GM19035 (cell line): ENCODE measurements around the gene EYA4.

Experiments
- ATAC-seq: cut with Tn5 transposase; IDR thresholded peaks from one replicate; pipeline ENCODE4 v1.9.1; 2021; ENCODE audit not compliant: unreplicated experiment

The EYA4 gene

GRCh38 chr6:133288662-133289061 is 47.5 kb downstream of the EYA4 start:
- ATAC-seq: no peak

- ATAC-seq: no peak
Observed at GRCh38 chr6:133289733-133290306, 48.7 kb downstream of the EYA4 start.

GRCh38 chr6:133290930-133291329 is 49.8 kb downstream of the EYA4 start:
- no peak for ATAC-seq

GRCh38 chr6:133291671-133292070 is 50.5 kb downstream of the EYA4 start:
- ATAC-seq: no peak

GRCh38 chr6:133297657-133298056 is 56.5 kb downstream of the EYA4 start:
- no peak for ATAC-seq

GRCh38 chr6:133298335-133298734 is 57.2 kb downstream of the EYA4 start:
- ATAC-seq: no peak

- no peak for ATAC-seq
Observed at GRCh38 chr6:133298801-133299200, 57.6 kb downstream of the EYA4 start.

- no peak for ATAC-seq
Observed at GRCh38 chr6:133300896-133301295, 59.7 kb downstream of the EYA4 start.

- ATAC-seq: no peak
Observed at GRCh38 chr6:133301835-133302234, 60.7 kb downstream of the EYA4 start.

- no peak for ATAC-seq
Observed at GRCh38 chr6:133306931-133307330, 65.8 kb downstream of the EYA4 start.

GRCh38 chr6:133309579-133309978 is 68.4 kb downstream of the EYA4 start:
- ATAC-seq: no peak

- ATAC-seq: no peak
Observed at GRCh38 chr6:133312006-133312405, 70.8 kb downstream of the EYA4 start.

- ATAC-seq: no peak
Observed at GRCh38 chr6:133313068-133313467, 71.9 kb downstream of the EYA4 start.

- no peak for ATAC-seq
Observed at GRCh38 chr6:133314947-133315346, 73.8 kb downstream of the EYA4 start.

- no peak for ATAC-seq
Observed at GRCh38 chr6:133315811-133316210, 74.7 kb downstream of the EYA4 start.

GRCh38 chr6:133317704-133318103 is 76.5 kb downstream of the EYA4 start:
- no peak for ATAC-seq

GRCh38 chr6:133326584-133326983 is 85.4 kb downstream of the EYA4 start:
- ATAC-seq: no peak

- ATAC-seq: no peak
Observed at GRCh38 chr6:133333852-133334251, 92.7 kb downstream of the EYA4 start.

GRCh38 chr6:133337308-133337707 is 96.2 kb downstream of the EYA4 start:
- ATAC-seq: no peak

GRCh38 chr6:133339543-133340384 is 98.6 kb downstream of the EYA4 start:
- no peak for ATAC-seq

GRCh38 chr6:133340557-133340956 is 99.4 kb downstream of the EYA4 start:
- no peak for ATAC-seq

GRCh38 chr6:133341607-133342158 is 100.5 kb downstream of the EYA4 start:
- no peak for ATAC-seq
